GM04503 (cell line): Measurements from ENCODE around the gene BACH2.
"Not testable (repeated sequence)": the region's sequence is repeated elsewhere in the genome, so short reads cannot be mapped to it uniquely, and the experiment has no call there.

Source experiments
- DNase-seq: peaks from one replicate; pipeline ENCODE4 v3.0.0-alpha.2; 2012; ENCODE audit warnings: low read depth

The BACH2 gene

GRCh38 chr6:90066697-90067096 is 229.9 kb downstream of the BACH2 start:
- DNase-seq: no peak

- DNase-seq: no peak
Measured at GRCh38 chr6:90065173-90065572, 231.5 kb downstream of the BACH2 start.

- DNase-seq: no peak
Measured at GRCh38 chr6:90062667-90063066, 234.0 kb downstream of the BACH2 start.

GRCh38 chr6:90062051-90062450 is 234.6 kb downstream of the BACH2 start:
- DNase-seq: no peak

- DNase-seq: not testable (repeated sequence)
Measured at GRCh38 chr6:90059178-90059577, 237.5 kb downstream of the BACH2 start.

GRCh38 chr6:90055924-90056323 is 240.7 kb downstream of the BACH2 start:
- not testable (repeated sequence) for DNase-seq

GRCh38 chr6:90054193-90054592 is 242.4 kb downstream of the BACH2 start:
- DNase-seq: not testable (repeated sequence)

GRCh38 chr6:90053614-90054013 is 243.0 kb downstream of the BACH2 start:
- no peak for DNase-seq

GRCh38 chr6:90049295-90049694 is 247.3 kb downstream of the BACH2 start:
- DNase-seq: no peak

GRCh38 chr6:90048206-90048967 is 248.3 kb downstream of the BACH2 start:
- DNase-seq: no peak

- DNase-seq: no peak
Measured at GRCh38 chr6:90045535-90045934, 251.1 kb downstream of the BACH2 start.

- peak; percentile 29 for DNase-seq
Measured at GRCh38 chr6:90044833-90045381, 251.7 kb downstream of the BACH2 start.

GRCh38 chr6:90044182-90044832 is 252.3 kb downstream of the BACH2 start:
- DNase-seq: no peak

GRCh38 chr6:90040931-90041330 is 255.7 kb downstream of the BACH2 start:
- no peak for DNase-seq

- DNase-seq: peak; percentile 56
Measured at GRCh38 chr6:90039911-90040310, 256.7 kb downstream of the BACH2 start.

GRCh38 chr6:90038961-90039653 is 257.5 kb downstream of the BACH2 start:
- no peak for DNase-seq

- DNase-seq: no peak
Measured at GRCh38 chr6:90036963-90037362, 259.7 kb downstream of the BACH2 start.

- DNase-seq: no peak
Measured at GRCh38 chr6:90035047-90035723, 261.5 kb downstream of the BACH2 start.

GRCh38 chr6:90033746-90034271 is 262.8 kb downstream of the BACH2 start:
- no peak for DNase-seq

GRCh38 chr6:90032489-90033212 is 264.0 kb downstream of the BACH2 start:
- DNase-seq: not testable (repeated sequence)

GRCh38 chr6:90028995-90029635 is 267.5 kb downstream of the BACH2 start:
- DNase-seq: no peak
